HG02981 (cell line): Measurements from ENCODE around the gene COIL.
"Not testable (repeated sequence)": the region's sequence is repeated elsewhere in the genome, so short reads cannot be mapped to it uniquely, and the experiment has no call there.

Experiments
- ATAC-seq: cut with Tn5 transposase; IDR thresholded peaks from one replicate; pipeline ENCODE4 v1.9.1; 2021; ENCODE audit warnings: mild to moderate bottlenecking, moderate library complexity; ENCODE audit not compliant: unreplicated experiment

Gene COIL, protein sequence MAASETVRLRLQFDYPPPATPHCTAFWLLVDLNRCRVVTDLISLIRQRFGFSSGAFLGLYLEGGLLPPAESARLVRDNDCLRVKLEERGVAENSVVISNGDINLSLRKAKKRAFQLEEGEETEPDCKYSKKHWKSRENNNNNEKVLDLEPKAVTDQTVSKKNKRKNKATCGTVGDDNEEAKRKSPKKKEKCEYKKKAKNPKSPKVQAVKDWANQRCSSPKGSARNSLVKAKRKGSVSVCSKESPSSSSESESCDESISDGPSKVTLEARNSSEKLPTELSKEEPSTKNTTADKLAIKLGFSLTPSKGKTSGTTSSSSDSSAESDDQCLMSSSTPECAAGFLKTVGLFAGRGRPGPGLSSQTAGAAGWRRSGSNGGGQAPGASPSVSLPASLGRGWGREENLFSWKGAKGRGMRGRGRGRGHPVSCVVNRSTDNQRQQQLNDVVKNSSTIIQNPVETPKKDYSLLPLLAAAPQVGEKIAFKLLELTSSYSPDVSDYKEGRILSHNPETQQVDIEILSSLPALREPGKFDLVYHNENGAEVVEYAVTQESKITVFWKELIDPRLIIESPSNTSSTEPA

DNA sequence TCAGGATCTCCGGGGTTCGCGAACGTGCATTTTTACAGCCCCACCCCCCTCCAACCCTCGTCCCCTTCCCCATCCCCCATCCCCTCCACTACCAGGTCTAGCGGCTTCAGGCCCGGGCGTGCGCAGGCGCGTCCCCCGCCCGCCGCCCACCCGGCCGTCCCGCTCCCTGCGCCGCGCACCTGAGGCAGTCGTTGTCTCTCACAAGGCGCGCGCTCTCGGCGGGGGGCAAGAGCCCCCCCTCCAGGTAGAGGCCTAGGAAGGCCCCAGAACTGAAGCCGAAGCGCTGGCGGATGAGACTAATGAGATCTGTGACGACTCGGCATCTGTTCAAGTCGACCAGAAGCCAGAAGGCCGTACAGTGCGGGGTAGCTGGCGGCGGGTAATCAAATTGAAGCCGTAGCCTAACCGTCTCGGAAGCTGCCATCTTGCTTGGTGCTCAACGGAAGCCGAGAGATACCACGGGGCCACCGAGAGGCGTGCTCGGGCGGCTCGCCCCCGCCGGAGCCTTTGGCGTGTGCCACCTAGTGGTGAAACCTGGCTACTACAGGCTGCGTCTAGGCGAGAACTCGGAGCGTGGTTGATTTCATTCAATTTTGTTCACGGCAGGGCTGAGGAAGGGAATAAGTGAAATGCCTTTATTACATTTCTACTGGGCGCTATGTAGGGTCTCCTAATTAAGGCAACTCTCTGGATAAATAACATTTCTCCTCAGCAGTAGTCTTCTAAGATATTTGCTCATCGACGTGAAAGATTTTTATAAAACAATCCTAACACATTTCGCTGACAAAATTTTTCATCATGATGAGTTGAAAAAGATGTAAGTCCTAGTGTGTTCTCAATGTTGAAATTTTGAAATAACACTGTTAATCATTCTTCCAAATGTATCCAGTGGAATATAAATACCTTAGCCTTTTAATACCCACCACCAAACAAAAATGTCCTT lies at the start of gene COIL:
TSS of gene COIL (minus strand) at position 455 of the 943 bp plus-strand sequence. CDS start at position 424, 31 bp downstream.
- peak; percentile 99 for ATAC-seq

DNA sequence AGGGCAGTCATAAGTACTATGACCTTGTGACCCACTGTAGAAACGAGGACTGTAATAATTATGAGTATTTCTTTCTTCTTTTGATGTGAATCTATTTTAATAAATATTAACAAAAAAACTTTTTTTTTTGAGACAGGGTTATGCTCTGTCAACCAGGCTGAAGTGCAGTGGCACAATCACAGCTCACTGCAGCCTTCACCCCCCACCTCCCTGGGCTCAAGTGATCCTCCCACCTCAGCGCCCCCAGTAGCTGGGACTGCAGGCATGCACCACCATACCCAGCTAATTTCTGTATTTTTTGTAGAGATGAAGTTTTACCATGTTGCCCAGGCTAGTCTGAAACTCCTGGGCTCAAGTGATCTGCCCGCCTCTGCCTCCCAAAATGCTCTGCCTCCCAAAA lies 49.6 kb upstream of the COIL start:
- no peak for ATAC-seq

GRCh38 chr17:57009737-57010445 lies 49.0 kb upstream of the COIL start:
- ATAC-seq: peak; percentile 54

GRCh38 chr17:57008958-57009357 lies 48.1 kb upstream of the COIL start:
- no peak for ATAC-seq

GRCh38 chr17:57006040-57006439 lies 45.2 kb upstream of the COIL start:
- no peak for ATAC-seq

DNA sequence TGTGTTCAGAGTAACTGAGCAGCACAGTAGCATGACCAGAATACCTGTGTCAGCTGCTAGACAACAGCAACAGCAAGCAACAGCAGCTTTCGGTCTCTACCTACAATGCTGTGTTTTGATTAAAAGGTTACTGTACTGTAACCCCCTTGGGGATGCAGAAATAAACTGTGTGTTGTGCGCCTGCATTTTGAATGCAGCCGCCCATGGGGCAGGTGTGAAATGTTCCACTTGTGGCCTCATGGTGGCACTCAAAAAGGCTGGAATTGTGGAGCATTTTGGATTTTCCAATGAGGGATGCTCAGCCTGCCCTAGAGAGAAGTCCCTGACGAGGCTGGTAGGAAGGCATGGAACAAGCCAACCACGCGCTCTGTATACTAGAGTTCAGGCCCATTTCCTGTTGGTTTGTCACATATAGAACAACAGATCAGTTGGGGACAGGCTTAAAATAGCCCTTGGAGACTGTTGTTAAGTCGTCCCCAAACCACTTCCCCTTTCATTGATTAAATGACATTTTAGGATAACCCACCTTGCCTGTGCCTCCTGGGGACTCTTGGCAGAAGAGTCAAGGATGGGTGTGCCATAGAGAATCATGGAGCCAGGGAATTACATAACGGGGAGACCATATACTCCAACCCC lies 44.2 kb upstream of the COIL start:
- peak; percentile 85 for ATAC-seq

DNA sequence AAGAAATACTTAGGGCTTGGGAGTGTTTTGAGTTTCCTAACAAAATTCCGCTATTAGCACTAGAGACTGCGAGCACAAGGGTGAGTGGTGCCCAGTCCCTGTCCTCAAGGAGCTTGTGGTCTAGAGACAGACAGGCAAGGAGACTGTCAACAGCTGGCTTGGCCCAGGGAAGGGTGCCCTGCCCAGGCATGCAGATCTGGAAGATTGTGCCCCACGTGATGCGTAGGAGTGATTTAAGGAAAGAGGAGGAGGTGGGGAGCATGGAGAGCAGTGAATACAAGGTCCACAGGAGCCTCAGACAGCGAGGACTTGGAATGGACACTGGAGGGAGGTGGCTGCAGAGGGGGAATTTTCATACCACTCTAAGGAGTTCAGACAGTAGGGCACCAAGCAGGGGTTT lies 42.1 kb upstream of the COIL start:
- no peak for ATAC-seq

DNA sequence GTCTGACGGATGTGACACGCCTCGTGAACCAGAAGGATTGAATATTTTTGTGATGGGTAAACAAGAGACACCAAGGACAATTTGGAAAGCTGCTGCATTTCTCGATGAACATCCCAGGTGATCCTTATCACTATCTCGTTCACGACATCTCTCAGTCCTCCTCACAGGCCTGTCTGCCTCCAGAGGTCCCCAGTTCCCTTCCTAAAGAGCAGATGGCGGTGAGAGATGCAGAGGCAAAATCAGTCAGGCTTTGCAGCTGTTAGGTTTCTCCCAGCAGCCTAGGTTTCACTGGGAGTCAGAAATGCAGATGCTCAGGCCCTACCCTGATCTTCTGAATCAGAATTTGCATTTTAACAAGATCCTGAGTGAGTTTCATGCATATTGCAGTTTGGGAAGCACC lies 40.7 kb upstream of the COIL start:
- ATAC-seq: no peak

- no peak for ATAC-seq
Measured at GRCh38 chr17:56997313-56997712, 36.5 kb upstream of the COIL start.

DNA sequence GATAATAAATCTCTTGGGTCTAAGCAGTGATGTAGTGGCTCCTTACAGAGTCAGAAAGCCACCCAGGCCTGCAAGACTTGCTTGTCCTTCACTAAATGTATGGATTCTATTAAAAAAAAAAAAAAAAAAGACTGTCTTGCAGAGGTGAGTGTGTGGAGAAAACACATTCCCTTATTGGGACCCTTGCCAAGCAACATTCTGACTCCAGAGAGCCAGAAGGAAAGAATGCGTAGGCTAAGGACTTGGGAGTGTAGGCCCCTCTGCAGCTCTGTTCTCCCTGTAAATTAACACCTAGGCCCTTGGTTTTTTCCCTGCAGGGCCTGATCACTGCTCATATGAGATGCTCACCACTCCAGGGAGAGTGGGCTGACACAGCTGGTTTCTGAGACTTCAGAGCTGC lies 34.9 kb upstream of the COIL start:
- ATAC-seq: no peak

- no peak for ATAC-seq
Measured at GRCh38 chr17:56994009-56994792, 33.4 kb upstream of the COIL start.

DNA sequence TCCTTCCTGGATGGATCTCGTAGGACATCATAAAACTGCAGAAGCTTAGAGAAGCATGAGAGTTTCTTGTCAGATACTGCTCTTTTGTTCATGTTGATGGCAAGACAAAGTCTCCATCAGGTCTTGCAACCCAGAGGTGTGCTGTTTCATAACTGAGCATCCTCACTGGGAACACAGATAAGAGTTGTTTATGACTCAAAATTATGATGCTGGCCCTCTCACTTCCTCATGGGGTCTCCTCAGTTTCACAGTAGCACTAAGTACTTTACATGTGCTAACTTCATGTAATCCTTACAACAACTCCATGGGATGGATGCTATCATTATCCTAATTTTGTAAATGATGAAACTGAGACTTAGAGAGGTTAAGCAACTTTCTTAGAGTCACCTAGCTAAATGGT lies 31.5 kb upstream of the COIL start:
- ATAC-seq: no peak

DNA sequence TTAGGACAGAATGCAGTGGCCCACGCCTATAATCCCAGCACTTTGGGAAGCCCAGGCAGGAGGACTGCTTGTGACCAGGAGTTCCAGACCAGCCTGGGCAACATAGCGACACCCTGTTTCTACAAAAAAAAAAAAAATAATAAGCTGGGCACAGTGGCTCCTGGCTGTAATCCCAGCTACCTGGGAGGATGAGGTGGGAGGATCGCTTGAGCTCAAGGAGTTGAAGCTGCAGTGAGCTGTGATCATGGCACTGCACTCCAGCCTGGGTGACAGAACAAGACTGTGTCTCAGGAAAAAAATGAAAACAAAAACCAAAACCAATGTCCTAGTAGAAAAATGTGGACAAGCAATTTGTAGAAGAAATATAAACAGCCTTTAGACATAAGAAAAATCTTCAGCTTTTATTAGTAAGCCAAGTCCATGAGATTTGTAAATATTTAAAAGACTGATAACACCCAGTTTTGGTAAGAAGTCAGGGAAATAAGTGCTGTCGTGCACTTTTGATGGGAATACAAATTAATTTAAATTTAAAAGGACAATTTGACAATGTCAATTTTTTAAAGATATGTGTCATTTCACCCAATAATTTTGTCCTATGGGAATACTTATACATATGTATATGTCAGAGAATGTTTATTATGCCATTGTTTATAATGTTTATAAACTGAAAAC lies 28.2 kb upstream of the COIL start:
- ATAC-seq: no peak

DNA sequence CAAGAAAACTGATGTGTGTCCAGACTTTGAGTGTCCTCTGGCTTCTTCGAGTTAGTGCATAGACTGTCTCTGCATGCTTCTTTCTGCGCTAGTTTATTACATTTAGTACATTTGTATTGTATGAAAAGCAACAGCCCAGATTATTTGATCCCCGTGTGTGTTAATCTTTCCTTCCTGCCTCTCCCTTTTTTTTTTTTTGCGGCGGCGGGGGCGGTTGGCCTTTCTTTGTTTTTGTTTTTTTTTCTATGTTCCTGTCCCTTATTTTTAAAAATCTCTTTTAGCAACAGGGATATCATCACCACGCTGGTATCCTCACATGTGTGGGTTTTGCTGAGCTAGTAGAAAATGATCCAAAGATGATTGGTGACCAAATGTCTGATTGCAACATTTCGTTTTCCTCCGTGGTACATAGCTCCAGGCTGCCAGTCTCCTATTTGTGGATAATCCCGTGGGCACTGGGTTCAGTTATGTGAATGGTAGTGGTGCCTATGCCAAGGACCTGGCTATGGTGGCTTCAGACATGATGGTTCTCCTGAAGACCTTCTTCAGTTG lies 26.5 kb upstream of the COIL start:
- ATAC-seq: no peak

DNA sequence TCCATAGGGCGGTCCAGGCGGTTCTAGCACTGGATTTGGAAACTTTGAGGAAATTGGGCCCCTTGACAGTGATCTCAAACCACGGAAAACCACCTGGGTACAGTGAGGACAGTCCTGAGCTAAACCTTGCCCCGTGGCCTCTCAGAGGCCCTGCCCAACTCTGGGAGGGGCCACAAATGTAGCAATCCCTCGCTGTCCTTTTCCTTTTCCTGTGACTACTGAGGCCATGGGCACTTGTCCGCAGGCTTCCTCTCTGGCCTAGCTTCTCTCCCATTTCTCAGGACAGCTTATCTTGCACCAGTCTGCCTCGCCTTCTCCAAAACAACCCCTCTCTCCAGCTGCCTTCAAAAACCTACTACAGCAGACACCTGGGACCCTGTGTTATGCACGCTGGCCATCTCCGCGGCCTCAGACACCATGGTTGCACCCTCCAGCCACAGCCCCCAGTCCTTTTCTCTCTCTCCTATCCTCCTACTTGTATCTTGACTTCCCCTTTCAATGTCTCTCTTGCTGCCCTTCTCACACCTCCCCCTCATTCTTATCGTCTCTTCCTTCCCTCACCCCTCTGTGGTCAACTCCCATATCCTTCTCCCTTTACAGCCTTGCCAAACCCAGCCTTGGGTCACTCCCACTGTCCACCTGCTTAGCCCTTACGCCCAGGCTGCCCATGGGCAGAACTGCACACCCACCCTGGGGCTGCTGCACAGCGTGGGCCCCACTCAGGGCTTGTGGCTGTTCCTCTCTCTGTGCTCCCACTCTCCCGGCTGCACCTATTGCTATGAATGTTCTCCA lies 24.7 kb upstream of the COIL start:
- ATAC-seq: no peak

- ATAC-seq: no peak
Measured at GRCh38 chr17:56983366-56983765, 22.5 kb upstream of the COIL start.

- no peak for ATAC-seq
Measured at GRCh38 chr17:56982312-56982711, 21.5 kb upstream of the COIL start.

GRCh38 chr17:56980526-56980925 lies 19.7 kb upstream of the COIL start:
- ATAC-seq: not testable (repeated sequence)
